ENCODE results near the gene CEACAM18. TPM values are rescaled to one million over a fixed set of nuclear protein-coding genes. Genes with fewer than 3 reads are reported as not detected.
"Not testable (repeated sequence)": the region's sequence is repeated elsewhere in the genome, so short reads cannot be mapped to it uniquely, and the experiment has no call there.

The CEACAM18 gene
- total RNA-seq, 1 donor from 2014 or later = not detected

DNA sequence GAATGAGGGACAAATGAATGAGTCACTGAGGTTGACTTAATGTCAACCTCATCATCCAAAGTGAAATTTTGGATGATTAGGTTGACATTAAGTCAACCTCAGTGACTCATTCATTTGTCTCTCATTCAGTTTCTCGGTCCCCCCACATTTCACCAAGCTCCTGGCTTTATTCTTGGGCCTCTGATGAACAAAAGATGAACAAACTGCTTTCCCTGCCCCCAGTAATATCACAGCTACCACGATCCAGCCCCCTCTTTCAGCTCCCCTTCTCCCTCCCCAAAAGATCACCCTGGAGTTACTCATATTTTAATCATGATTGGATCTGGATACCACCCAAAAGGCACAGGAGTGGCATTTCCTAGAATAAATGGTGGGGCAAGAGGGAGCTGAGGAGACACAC is 10.8 kb downstream of the CEACAM18 start:
- no peak for DNase-seq (ENCODE audit: low spot score in 2 of 2, unreplicated experiment in 2 of 2)
- TF ChIP-seq CTCF (IDR thresholded peaks at IDR 0.05; ENCODE audit: unreplicated experiment) = no peak
- H3K4me1 Mint-ChIP-seq = no peaks in the 10 kb centered on the region
- no peaks in the 10 kb centered on the region for H3K36me3 Mint-ChIP-seq
- H3K4me3 Mint-ChIP-seq = no peak overlapping the region
- peaks cover 61% of the 10 kb centered on the region for H3K9me3 Mint-ChIP-seq
- no peak overlapping the region for H3K27ac Mint-ChIP-seq
- H3K27me3 Mint-ChIP-seq (ENCODE audit: low read depth) = no peaks in the 10 kb centered on the region

DNA sequence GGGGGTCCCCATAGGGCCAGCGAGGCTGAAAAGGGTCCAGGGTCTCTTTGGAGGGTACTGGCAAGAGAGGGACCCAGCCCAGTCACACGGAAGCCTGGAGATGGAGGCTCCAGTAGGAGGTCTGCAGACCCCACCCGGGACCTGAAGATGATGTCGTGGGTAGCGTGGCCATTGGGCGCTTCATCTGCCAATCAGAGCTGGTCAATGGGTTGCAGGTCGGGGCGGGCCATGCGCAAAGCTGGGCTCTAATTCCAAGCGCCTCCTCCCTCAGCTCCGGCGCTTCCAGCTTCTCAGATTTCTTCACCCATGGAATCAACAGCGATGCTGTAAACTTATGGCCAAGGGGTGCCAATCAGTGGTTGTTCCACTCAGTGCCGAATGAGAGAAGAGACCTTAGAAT is 12.3 kb downstream of the CEACAM18 start:
- no peak overlapping the region for H3K4me3 Mint-ChIP-seq
- TF ChIP-seq CTCF (IDR thresholded peaks at IDR 0.05; ENCODE audit: unreplicated experiment) = no peak
- peaks cover 58% of the 10 kb centered on the region for H3K9me3 Mint-ChIP-seq
- H3K27me3 Mint-ChIP-seq (ENCODE audit: low read depth) = no peaks in the 10 kb centered on the region
- no peak for DNase-seq (ENCODE audit: low spot score in 2 of 2, unreplicated experiment in 2 of 2)
- H3K36me3 Mint-ChIP-seq = peaks cover 3% of the 10 kb centered on the region
- H3K4me1 Mint-ChIP-seq = no peaks in the 10 kb centered on the region
- no peak overlapping the region for H3K27ac Mint-ChIP-seq

GRCh38 chr19:51491586-51491985 is 13.2 kb downstream of the CEACAM18 start:
- TF ChIP-seq CTCF (IDR thresholded peaks at IDR 0.05; ENCODE audit: unreplicated experiment) = no peak
- H3K36me3 Mint-ChIP-seq = peaks cover 3% of the 10 kb centered on the region
- no peak overlapping the region for H3K4me3 Mint-ChIP-seq
- peaks cover 59% of the 10 kb centered on the region for H3K9me3 Mint-ChIP-seq
- no peaks in the 10 kb centered on the region for H3K27me3 Mint-ChIP-seq (ENCODE audit: low read depth)
- H3K27ac Mint-ChIP-seq = no peak overlapping the region
- no peaks in the 10 kb centered on the region for H3K4me1 Mint-ChIP-seq
- DNase-seq (ENCODE audit: low spot score in 2 of 2, unreplicated experiment in 2 of 2) = no peak

DNA sequence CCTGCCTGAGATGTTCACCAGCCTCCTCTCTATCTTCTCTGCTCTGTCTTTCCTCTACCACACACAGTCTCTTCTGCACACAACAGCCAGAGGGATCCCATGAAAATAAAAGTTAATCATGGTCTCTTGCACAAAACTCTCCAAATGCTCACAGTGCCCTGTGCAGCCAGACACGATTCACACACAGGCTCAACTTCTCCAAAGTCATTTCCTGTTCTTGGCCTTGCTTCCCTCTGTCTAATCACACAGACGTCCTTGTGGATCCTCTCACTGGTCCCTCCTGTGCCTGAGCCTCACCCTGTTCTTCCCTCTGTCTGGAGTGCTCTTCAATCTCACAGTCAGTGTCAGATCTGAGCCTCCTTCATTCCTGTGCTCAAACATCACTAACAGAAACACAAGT is 15.4 kb downstream of the CEACAM18 start:
- Mint-ChIP-seq H3K4me3 (no peak overlapping the region), H3K27me3 (ENCODE audit: low read depth) (no peaks in the 10 kb centered on the region), H3K4me1 (no peaks in the 10 kb centered on the region), H3K27ac (no peak overlapping the region), H3K36me3 (peaks cover 3% of the 10 kb centered on the region), H3K9me3 (peaks cover 63% of the 10 kb centered on the region)
- TF ChIP-seq CTCF (IDR thresholded peaks at IDR 0.05; ENCODE audit: unreplicated experiment) = no peak
- DNase-seq (ENCODE audit: low spot score in 2 of 2, unreplicated experiment in 2 of 2) = no peak

- DNase-seq (ENCODE audit: low spot score in 2 of 2, unreplicated experiment in 2 of 2) = no peak
- peaks cover 3% of the 10 kb centered on the region for H3K36me3 Mint-ChIP-seq
- no peak overlapping the region for H3K27ac Mint-ChIP-seq
- TF ChIP-seq CTCF (IDR thresholded peaks at IDR 0.05; ENCODE audit: unreplicated experiment) = no peak
- H3K9me3 Mint-ChIP-seq = peaks cover 53% of the 10 kb centered on the region
- no peaks in the 10 kb centered on the region for H3K27me3 Mint-ChIP-seq (ENCODE audit: low read depth)
- H3K4me3 Mint-ChIP-seq = no peak overlapping the region
- H3K4me1 Mint-ChIP-seq = no peaks in the 10 kb centered on the region
These were observed 19.3 kb downstream of the CEACAM18 start for GRCh38 chr19:51497666-51498065.

DNA sequence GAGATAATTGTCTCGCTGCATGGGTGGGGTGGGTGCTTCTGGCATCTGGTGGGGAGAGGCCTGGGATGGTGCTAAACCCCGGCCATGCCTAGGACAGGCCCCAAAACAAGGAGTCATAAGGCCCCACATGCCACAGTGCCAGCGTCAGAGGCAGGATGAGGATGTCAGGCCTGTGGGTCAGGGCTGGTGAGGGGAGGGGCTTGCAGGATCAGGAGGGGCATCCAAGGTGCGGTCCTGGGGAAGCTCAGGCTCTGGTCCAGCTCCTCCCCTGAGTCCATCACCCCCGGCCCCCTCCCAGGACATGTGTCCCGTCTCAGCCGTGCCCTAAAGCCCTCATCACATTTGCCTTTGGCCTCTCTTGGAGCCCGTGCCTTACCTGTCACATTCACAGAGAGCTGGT is 22.6 kb downstream of the CEACAM18 start:
- not testable (repeated sequence) for DNase-seq (ENCODE audit: low spot score in 2 of 2, unreplicated experiment in 2 of 2); H3K27me3 Mint-ChIP-seq (ENCODE audit: low read depth); H3K4me1 Mint-ChIP-seq; H3K27ac Mint-ChIP-seq; H3K4me3 Mint-ChIP-seq; H3K36me3 Mint-ChIP-seq
- peaks cover 59% of the 10 kb centered on the region for H3K9me3 Mint-ChIP-seq
